HEK293 (cell line): ENCODE data around the gene KCNK4.

Experiments
- CTCF ChIP-seq: fragments of 450-650 bp; formaldehyde crosslinking; IDR thresholded peaks from 2 replicates; pipeline ENCODE4 v1.5.1; 2016; ENCODE audit warnings: missing biosample characterization, missing genetic modification characterization
- ZNF155 ChIP-seq: fragments of 450-650 bp; formaldehyde crosslinking; IDR thresholded peaks from 2 replicates; pipeline ENCODE4 v1.5.1; 2016; ENCODE audit warnings: missing biosample characterization, missing genetic modification characterization

DNA sequence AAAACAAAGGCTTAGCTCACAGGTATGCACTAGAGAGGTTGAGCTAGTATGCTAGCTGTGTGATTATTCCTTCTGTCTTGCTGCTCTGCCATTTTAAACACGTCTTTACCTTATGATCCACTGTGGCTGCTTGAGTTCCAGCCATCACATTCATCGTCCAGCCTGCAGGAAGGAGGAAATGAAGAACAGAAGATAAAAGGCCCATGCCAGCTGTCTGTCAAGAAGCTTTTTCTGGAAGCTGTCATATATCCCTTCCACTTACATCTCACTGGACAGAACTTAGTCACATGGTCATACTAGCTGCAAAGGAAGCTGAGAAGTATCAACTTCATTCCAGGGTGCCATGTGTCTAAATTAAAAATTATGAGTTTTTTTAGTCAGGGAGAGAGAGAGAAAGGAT lies 36.3 kb downstream of the KCNK4 start:
- TF ChIP-seq ZNF155 (tag by site-specific recombination): no peak
- no peak for TF ChIP-seq CTCF
